ENCODE data around the gene C9orf78.
A peak's percentile ranks its signal among the peaks of the same experiment; 100 is the strongest.

Gene C9orf78

GRCh38 chr9:129867136-129868022 is 32.3 kb upstream of the C9orf78 start:
- DNase-seq, result peak; percentile 69

- peak; percentile 49 for DNase-seq
Observed at GRCh38 chr9:129866394-129867135, 31.5 kb upstream of the C9orf78 start.

- DNase-seq, result no peak
Observed at GRCh38 chr9:129865668-129866320, 30.7 kb upstream of the C9orf78 start.

GRCh38 chr9:129864991-129865647 is 30.0 kb upstream of the C9orf78 start:
- no peak for DNase-seq

- peak; percentile 83 for DNase-seq
Observed at GRCh38 chr9:129863059-129863690, 28.1 kb upstream of the C9orf78 start.

- no peak for DNase-seq
Observed at GRCh38 chr9:129861447-129861827, 26.4 kb upstream of the C9orf78 start.

GRCh38 chr9:129860653-129861446 is 25.8 kb upstream of the C9orf78 start:
- DNase-seq, result peak; percentile 58

- no peak for DNase-seq
Observed at GRCh38 chr9:129858167-129858962, 23.3 kb upstream of the C9orf78 start.

- DNase-seq, result no peak
Observed at GRCh38 chr9:129857207-129857606, 22.1 kb upstream of the C9orf78 start.

- no peak for DNase-seq
Observed at GRCh38 chr9:129854588-129855110, 19.6 kb upstream of the C9orf78 start.

GRCh38 chr9:129853614-129854013 is 18.5 kb upstream of the C9orf78 start:
- no peak for DNase-seq

- no peak for DNase-seq
Observed at GRCh38 chr9:129852579-129852978, 17.5 kb upstream of the C9orf78 start.

GRCh38 chr9:129851821-129852220 is 16.7 kb upstream of the C9orf78 start:
- DNase-seq, result no peak

- no peak for DNase-seq
Observed at GRCh38 chr9:129850821-129851550, 15.9 kb upstream of the C9orf78 start.

GRCh38 chr9:129849901-129850300 is 14.8 kb upstream of the C9orf78 start:
- no peak for DNase-seq

- no peak for DNase-seq
Observed at GRCh38 chr9:129848712-129849441, 13.8 kb upstream of the C9orf78 start.

- no peak for DNase-seq
Observed at GRCh38 chr9:129845373-129845772, 10.3 kb upstream of the C9orf78 start.

- DNase-seq, result no peak
Observed at GRCh38 chr9:129841071-129841470, 6.0 kb upstream of the C9orf78 start.

GRCh38 chr9:129840034-129840433 is 5.0 kb upstream of the C9orf78 start:
- no peak for DNase-seq

Data from stimulated activated CD8-positive, alpha-beta memory T cell treated with anti-CD3 and anti-CD28 coated beads, Interleukin-4, amount 100 ng/mL, for 48 hours (primary cell).